Amygdala (tissue), 56 donors: ENCODE data around the gene DENND5A.

Experiments used
- DNase-seq, 56 donors: peaks; one replicate each; lab custom pipeline; 2025; lab: John Stamatoyannopoulos, UW

The DENND5A gene

DNA sequence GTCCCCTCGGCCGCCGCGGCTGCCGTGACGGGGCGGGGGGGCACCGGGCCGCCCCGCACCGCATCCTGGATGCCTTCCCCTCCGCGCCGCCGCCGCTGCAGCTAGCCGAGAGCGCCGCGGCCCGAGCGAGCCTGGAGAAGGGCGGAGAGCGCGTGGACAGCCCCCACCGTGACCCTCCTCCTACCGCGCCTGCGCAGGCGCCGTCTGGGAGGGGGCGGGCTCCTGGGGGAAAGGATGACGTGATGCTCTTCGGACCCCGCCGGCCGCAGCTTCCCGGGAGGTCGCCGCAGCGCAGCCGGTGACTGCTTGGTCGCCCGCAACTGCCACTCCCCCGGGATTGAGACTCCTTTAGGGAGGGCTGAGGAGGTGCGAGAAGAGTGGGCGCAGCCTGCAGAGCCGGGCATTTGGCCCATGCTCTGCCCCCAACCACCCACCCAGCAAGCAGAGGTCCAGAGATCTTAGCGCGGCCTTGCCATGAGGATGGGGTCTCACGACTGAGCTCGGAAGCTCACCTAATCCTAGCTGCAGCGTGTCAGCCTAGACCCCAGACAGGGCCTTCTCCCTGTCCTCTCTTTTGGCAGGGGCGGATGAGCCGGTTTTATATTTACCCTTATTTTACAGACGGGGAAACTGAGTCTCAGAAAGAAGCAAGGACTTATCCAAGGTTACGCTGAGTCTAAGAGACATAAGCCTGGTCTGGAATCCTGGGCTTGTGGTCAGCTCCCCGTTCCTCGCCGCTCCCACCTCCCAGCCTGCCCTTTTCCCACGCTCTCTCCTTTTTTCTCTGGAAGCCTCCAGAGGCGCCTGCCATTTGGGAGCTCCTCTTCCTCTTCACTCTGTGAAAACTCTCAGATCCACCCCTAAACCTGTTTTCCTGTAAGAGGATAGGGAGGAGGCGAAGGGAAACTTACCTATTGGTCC lies at the start of gene DENND5A:
DENND5A (minus strand) TSS at position 140 of the 921 bp plus-strand sequence. CDS start 281 bp downstream, outside the sequence.
- peak; percentile 16 to 92 (median 81) for DNase-seq

- DNase-seq, result peak; percentile 72 to 99 (median 96)
Observed at GRCh38 chr11:9314291-9315077, 49.3 kb upstream of the DENND5A start, which contains the start of gene TMEM41B. Gene TMEM41B (minus strand): TSS chr11:9314593. CDS start chr11:9314441, 152 bp downstream.

- DNase-seq, result peak in 12 of 56 donors; percentile 12 to 51 (median 36)
Observed at GRCh38 chr11:9313648-9314290, 48.6 kb upstream of the DENND5A start.

DNA sequence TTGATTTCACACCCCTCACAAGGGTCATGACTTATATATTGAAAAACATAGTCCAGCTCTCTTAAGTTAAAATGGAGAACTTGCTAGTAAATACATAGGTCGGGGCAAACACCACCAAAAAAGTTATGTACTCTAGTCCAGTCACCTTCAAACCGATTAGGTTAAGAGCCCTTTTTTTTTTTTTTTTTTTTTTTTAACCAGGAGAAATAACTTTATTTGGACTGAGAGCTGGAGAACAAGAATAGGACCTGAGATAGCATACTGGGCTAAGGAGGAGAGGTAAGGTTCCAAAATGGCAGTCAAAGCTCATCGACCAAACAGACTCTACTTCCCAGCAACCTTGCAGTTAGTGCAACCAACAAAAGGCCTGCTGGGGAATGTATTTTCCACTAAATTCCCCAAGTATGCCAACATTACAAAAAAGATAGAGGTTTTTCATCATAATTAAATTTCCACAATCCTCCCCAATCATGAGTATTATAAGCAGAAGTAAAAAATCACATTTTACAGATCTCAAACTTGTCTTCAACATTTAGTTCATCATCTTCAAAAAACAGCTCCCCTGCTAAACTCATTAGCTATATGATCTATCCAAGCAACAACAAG lies 45.4 kb upstream of the DENND5A start:
- no peak for DNase-seq

- no peak for DNase-seq
Observed at GRCh38 chr11:9304178-9304577, 39.0 kb upstream of the DENND5A start.

DNA sequence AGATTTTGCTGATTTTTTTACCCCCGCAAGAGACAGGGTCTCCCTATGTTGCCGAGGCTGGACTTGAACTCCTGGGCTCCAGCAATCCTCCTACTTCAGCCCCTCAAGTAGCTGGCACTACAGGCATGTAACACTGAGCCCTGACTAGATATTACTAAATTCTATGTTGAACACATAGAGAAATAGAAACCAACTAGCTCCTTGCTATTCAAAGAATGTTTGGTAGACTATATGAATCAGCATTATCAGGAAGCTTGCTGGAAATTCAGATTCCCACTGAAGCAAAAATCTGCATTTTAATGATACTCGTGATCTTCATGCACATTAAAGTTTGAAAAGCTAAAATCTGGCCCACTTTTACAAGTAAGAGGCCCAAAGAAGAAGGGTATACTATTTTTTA lies 37.3 kb upstream of the DENND5A start:
- no peak for DNase-seq

DNA sequence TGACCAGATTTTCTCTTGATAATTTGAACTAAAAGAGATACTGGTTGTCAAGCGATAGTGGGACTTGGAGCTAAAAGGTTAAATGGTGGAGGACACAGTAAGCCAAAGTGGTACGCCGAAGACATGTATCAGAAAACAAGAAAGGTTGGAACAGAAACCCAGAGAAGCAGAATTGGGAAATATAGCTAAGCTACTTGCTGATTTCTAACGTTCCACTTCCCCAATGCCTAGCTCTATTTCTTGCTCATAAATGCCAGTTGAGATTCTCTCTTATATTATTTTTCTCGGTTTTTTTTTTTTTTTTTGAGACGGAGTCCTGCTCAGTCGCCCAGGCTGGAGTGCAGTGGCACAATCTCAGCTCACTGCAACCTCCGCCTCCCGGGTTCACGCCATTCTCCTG lies 36.6 kb upstream of the DENND5A start:
- no peak for DNase-seq

GRCh38 chr11:9293646-9294045 lies 28.5 kb upstream of the DENND5A start:
- DNase-seq, result no peak

GRCh38 chr11:9285850-9286587 lies 20.9 kb upstream of the DENND5A start:
- DNase-seq, result no peak

GRCh38 chr11:9280655-9281301 lies 15.6 kb upstream of the DENND5A start:
- DNase-seq, result peak in 6 of 56 donors; percentile 7 to 16 (median 11)

GRCh38 chr11:9277176-9277575 lies 12.0 kb upstream of the DENND5A start:
- no peak for DNase-seq

- no peak for DNase-seq
Observed at GRCh38 chr11:9276571-9276970, 11.4 kb upstream of the DENND5A start.

DNA sequence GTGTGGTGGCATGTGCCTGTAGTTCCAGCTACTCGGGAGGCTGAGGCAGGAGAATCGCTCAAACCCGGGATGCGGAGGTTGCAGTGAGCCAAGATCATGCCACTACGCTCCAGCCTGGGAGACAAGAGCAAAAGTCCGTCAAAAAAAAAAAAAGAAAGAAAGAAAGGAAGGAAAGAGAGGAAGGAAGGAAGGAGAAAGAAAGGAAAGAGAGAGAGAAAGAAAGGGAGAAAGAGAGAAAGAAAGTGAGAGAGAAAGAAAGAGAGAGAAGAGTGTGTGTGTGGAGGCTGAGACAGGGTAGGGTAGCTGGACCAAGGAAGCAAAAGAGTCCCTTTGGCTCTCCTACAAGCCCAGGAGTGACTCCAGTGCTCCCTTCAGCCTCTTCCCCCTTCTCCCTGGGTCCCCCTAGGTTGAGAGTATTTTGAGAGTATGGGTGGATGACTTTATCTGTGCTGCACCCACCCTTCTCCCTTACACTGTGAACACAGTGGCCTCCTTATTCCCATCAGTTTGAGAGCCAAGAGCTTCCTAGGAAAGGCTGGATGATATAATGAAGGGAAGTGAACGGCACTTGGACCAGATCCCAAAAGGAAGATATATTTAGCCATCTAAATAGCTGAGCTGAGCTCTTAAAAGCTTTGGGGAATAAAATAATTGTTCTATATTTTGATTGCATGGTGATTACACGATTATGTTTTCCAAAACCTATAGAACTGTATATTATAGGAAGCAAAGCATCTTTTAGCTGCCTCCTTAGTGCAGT lies 9.5 kb upstream of the DENND5A start:
- DNase-seq, result peak in 3 of 56 donors; percentile 6 to 19 (median 17)

GRCh38 chr11:9273376-9274336 lies 8.5 kb upstream of the DENND5A start:
- DNase-seq, result no peak

- no peak for DNase-seq
Observed at GRCh38 chr11:9269492-9270013, 4.4 kb upstream of the DENND5A start.

GRCh38 chr11:9267680-9268079 lies 2.5 kb upstream of the DENND5A start:
- DNase-seq, result no peak

DNA sequence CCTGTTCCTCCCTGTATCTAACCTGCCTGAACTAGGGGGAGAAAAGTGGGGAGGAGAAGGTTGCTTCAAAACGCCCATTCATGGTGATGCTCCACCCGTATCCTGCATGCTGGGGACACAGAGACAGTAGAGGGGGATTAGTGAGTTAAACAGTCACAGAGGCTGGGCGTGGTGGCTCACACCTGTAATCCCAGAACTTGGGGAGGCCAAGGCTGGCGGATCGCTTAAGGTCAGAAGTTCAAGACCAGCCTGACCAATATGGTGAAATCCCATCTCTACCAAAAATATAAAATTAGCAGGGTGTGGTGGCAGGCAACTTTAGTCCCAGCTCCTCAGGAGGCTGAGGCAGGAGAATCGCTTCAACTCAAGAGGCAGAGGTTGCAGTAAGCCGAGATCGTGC lies 1.8 kb upstream of the DENND5A start:
- DNase-seq, result no peak
